Cardiac septum (tissue), 1 donor: ENCODE data around the gene COPS9. TPM values are rescaled to one million over a fixed set of nuclear protein-coding genes. Genes with fewer than 3 reads are reported as not detected.

Source experiments
- DNase-seq: peaks from one replicate; pipeline ENCODE4 v3.0.0-alpha.2; 2020; ENCODE audit warnings: low spot score
- intact Hi-C: fragments of 100-400 bp; cut with DNase I; formaldehyde crosslinking; loops from one replicate; pipeline ENCODE4 v1.14.0; 2022
- total RNA-seq: library from RNA; stranded (reverse); fragmentation: NEBNext Ultra II Directional; extraction: Animal tissue kit (Norgen Biotek cat#: 25700); gene quantifications from one replicate; pipeline ENCODE4 v1.2.1, GENCODE V29; 2021
- donor health status: DM: no; HTN: no; CAD: no.

COPS9 gene
- total RNA-seq, 1 donor from 2014 or later: 149 TPM

GRCh38 chr2:240153418-240153817, 17.3 kb upstream of the COPS9 start:
- intact Hi-C loops: loop anchor here (5.0 kb wide), 1 partner anchor 284 kb away; the partner anchor contains the start of gene GPC1

GRCh38 chr2:240151477-240152031, 15.4 kb upstream of the COPS9 start:
- DNase-seq: no peak
- intact Hi-C loops: loop anchor here (5.0 kb wide), 1 partner anchor 286 kb away; the partner anchor contains the start of gene GPC1

More at GRCh38 chr2:240153418-240153817, 17.3 kb upstream of the COPS9 start:
- peak; percentile 14 for DNase-seq

DNA sequence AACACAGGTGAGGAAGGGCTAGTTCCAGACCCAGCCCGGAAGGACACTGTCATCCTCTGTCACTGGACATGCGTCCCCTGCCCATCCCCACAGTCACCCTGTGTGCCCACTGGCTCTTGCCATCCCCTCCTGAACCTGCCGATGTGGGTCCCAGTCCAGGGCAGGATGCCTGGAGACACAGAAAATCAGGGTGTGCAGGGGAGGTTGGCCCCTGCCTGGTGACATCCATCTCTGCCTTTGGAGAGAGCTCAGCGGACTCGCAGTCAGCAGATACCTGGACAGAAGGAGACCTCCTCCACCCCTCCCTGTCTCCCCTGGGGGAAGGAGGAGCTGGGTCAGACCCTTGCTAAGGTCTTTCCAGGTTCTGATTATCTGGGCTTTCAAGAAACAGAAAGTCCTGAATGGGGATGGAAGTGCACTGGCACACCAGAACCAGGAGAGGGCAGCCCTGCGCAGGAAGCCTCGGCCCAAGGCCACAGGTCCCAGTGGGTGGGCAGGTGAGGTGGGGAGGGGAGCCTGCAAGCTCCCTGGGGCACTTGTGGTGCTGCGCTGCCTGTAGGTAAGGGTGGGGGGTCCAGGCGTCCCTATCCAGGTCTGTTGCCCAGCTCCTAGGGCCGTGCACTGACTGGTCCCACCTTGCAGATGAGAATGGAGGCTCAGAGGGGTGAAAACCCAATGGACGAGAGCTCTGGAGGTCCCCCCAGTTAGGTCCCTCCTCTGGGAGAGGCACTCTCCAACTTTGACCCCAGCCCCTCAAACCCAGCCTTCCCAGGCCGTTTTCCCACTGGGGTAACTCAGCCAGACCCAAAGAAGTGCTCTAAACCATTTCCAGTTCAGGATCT, 14.1 kb upstream of the COPS9 start:
- DNase-seq: no peak
- intact Hi-C loops: loop anchor here (5.0 kb wide), 1 partner anchor 287 kb away; the partner anchor contains the start of gene GPC1

- DNase-seq: no peak
- intact Hi-C loops: no loop called here
These were observed 11.9 kb upstream of the COPS9 start for GRCh38 chr2:240147911-240148587.

- DNase-seq: no peak
- intact Hi-C loops: no loop called here
These were observed 11.3 kb upstream of the COPS9 start for GRCh38 chr2:240147382-240147781.

DNA sequence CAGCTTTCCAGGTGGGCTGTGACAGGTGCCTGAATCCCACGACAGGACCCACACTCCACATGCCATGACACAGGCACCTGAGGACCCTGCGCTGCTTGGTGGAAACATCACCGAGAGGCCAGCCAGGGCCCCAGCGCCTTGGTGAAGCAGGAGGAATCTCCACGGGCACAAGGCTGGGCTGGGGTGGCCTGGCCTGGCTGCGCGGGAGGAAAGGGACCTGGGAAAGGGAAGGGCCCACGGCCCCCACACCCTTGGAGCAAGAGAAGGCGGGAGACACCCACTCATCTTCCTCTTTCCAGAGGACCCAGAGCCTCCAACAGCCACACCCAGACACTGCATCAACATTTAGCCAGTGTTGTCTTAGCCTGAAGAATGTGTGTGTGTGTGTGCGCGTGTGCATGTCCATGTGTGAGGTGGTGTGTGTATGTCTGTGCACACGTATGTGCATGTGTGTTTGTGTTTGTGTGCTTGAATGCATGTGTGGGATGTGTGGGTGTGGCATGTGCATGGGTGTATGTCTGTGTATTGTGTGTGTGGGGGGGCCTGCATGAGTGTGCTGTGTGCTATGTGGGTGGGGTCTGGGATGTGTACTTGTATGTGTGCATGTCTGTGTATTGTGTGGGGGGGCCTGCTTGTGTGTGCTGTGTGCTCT, 10.6 kb upstream of the COPS9 start:
- intact Hi-C loops: no loop called here
- no peak for DNase-seq

DNA sequence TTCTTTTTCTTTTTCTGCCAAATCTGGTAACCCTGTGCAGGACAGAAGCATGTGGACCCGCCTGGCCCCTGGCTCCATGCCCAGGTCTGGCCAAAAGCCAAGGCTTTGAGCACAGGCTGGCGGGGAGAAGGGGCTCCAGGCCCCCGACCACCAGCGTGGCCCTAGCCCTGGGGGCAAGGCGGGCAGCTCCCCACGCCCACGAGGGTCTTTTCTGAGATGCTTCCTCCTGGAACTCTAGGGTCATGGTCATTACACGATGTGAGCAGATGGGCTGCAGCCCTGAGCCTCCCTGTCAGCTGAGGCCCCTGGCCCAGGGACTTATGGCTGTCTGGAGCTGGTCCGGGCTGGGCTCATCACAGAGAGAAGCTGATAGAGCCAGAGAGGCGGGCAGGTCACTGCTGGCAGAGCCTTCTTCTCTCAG, 10.0 kb upstream of the COPS9 start:
- no peak for DNase-seq
- intact Hi-C loops: no loop called here

DNA sequence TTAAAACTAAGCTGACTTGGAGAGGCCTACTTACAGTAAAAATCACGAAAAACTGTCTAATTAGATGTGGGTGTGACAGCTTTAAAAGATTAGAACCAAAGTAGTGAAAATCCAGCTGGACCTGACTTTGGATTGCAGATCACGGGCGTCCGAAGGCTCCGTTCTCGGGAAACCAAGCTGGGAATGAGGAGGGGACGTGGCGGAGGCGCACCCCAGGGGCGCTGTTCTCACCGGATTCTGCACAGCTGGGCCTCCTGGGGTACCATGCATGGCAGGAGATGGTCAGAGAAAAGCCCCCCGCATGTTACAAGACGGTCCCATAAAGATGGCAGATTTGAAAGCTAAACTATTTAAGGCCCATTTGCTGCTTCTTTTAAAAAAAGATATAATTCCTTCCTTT, 9.4 kb upstream of the COPS9 start:
- intact Hi-C loops: no loop called here
- no peak for DNase-seq

- no peak for DNase-seq
- intact Hi-C loops: loop anchor here (5.0 kb wide), 1 partner anchor 1107 kb away; no protein-coding TSS in a partner anchor
These were observed 8.7 kb upstream of the COPS9 start for GRCh38 chr2:240144649-240145261.

- peak; percentile 88 for DNase-seq
- intact Hi-C loops: loop anchor here (2.0 to 5.0 kb wide), 2 partner anchors 83 to 1107 kb away; no protein-coding TSS in a partner anchor
These were observed 7.9 kb upstream of the COPS9 start for GRCh38 chr2:240143801-240144648.

GRCh38 chr2:240143276-240143675, 7.2 kb upstream of the COPS9 start:
- intact Hi-C loops: loop anchor here (2.0 to 5.0 kb wide), 2 partner anchors 82 to 1106 kb away; no protein-coding TSS in a partner anchor

DNA sequence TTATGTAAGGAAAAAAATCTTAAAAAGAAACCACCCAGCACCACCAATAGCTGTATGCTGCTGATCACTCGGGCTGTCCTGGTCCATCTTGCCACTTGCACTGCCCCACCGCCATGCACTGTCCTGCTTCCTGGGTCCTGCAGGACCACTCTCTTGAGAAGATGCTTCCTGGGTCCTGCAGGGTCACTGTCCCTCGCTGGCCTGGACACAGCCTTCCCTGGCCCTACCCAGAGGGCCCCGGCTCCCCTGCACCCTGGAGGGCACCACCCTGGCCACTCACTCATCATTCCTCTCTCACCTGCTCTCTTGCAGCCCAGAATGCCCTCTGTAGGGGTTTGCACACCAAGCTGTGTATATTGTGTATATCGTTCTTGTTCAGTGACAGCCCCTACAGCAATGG, 6.8 kb upstream of the COPS9 start:
- DNase-seq: no peak
- intact Hi-C loops: loop anchor here (2.0 to 5.0 kb wide), 2 partner anchors 82 to 1106 kb away; no protein-coding TSS in a partner anchor

More at GRCh38 chr2:240143276-240143675, 7.2 kb upstream of the COPS9 start:
- DNase-seq: no peak

DNA sequence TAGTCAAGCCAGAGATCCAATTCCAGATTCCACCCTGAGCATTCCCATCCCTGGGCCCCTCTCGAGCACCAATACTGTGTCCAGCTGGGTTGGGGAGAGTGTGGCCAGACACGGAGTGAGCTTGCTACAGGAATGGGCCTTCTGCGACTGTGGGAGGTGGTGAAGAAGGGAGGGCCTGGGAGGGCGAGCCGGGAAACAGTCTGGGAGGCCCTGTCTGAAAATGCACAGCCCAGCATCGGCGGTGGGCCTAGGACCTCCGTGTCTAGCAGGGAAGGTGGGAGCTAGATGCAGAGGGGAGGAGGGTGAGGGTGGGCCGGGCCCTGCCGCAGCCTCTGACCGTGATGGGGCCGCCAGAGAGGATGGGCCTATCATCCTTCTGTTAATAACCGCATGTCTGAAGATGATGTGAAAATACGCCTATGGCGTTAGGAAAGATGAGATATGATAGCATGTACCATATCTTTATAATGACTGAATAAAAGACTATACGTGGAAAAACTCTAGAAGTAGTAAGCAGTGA, 6.2 kb upstream of the COPS9 start:
- intact Hi-C loops: loop anchor here (2.0 to 5.0 kb wide), 2 partner anchors 82 to 1105 kb away; no protein-coding TSS in a partner anchor
- peak; percentile 29 for DNase-seq

- intact Hi-C loops: loop anchor here (2.0 to 5.0 kb wide), 2 partner anchors 81 to 1104 kb away; no protein-coding TSS in a partner anchor
- peak; percentile 41 for DNase-seq
These were observed 5.6 kb upstream of the COPS9 start for GRCh38 chr2:240141736-240142135.

DNA sequence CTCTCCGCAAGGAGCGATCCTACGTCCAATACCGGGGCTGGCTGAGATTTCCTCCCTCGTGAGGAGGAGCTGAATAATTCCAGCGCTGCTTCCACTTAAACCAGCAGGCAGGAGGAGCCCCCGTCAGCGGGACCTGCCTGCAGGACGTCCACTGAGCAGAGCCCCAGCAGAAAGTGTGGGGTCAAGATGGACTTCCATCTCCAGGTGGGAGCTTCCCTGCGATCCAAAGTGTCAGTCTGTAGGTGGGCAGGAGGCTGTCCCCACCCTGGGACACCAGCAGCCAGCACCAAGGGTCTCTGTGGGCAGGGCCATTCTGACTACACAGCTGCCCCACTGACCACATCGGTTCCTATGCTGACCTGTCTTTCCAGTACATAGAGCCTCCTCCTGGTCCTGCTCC, 4.8 kb upstream of the COPS9 start:
- intact Hi-C loops: loop anchor here (5.0 kb wide), 1 partner anchor 1104 kb away; no protein-coding TSS in a partner anchor
- DNase-seq: peak; percentile 36

GRCh38 chr2:240140511-240140910, 4.4 kb upstream of the COPS9 start, which contains the start of gene OTOS:
OTOS (minus strand) TSS chr2:240140658; CDS start chr2:240140326, 332 bp downstream.
- DNase-seq: peak; percentile 50
- intact Hi-C loops: loop anchor here (5.0 kb wide), 1 partner anchor 1103 kb away; no protein-coding TSS in a partner anchor

DNA sequence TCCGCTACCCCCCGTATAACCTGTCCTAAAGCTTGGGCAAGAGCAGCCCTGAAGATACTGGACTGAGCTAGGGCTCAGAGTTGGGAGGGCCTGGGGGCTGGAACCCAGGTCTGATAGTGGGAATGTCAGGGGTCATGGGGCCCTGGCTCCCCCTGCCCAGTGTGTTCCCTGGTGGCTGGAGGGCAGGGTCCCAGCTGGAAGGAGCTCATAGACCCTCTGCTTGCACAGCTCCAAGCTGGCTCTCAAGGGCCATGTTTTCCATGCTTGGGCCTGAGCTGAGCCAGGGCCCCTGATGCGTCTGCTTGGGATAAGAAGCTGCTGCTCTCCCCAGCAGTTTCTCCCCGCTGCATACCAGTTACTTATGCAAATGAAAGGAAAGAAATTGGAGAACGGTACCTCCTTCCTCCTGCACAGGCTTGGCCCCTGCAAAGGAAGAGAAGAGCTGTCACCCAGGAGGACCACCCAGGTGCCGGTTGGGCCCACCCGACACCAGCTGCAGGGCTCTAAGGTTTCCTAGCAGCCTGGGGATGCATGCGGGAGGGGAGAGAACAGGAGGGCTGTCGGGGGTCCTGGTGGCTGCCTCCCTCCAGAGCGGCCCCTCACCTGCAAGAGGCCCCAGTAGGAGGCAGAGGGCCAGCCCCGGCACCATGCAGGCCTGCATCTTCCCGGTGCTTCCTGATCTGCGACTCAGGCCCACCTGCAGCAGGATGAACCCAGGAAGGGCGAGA, 3.7 kb upstream of the COPS9 start:
- intact Hi-C loops: loop anchor here (5.0 kb wide), 1 partner anchor 1103 kb away; no protein-coding TSS in a partner anchor
- DNase-seq: peak; percentile 70
